ENCODE data around the gene PGAM2.
A peak's percentile ranks its signal among the peaks of the same experiment; 100 is the strongest.
"Not testable (repeated sequence)": the region's sequence is repeated elsewhere in the genome, so short reads cannot be mapped to it uniquely, and the experiment has no call there.

The PGAM2 gene

GRCh38 chr7:44022069-44022468, 43.3 kb downstream of the PGAM2 start:
- peaks cover 0 to 11% of the 10 kb centered on the region in 2 donors for H3K4me1 ChIP-seq (ENCODE audit: control insufficient read depth in 1 of 2, insufficient read depth in 2 of 2, low read length in 2 of 2)
- H3K4me3 ChIP-seq (ENCODE audit: low read depth in 1 of 2, low read length in 2 of 2); H3K36me3 ChIP-seq (ENCODE audit: control insufficient read depth in 1 of 2, insufficient read depth in 2 of 2, low read length in 2 of 2); H3K9me3 ChIP-seq (ENCODE audit: control insufficient read depth in 1 of 2, low read length in 2 of 2); H3K27me3 ChIP-seq (ENCODE audit: low read depth, low read length); H3K27ac ChIP-seq (ENCODE audit: low read length): not testable (repeated sequence)

- not testable (repeated sequence) for H3K4me3 ChIP-seq (ENCODE audit: low read depth in 1 of 2, low read length in 2 of 2); H3K36me3 ChIP-seq (ENCODE audit: control insufficient read depth in 1 of 2, insufficient read depth in 2 of 2, low read length in 2 of 2); H3K9me3 ChIP-seq (ENCODE audit: control insufficient read depth in 1 of 2, low read length in 2 of 2); H3K27me3 ChIP-seq (ENCODE audit: low read depth, low read length); H3K27ac ChIP-seq (ENCODE audit: low read length)
- H3K4me1 ChIP-seq (ENCODE audit: control insufficient read depth in 1 of 2, insufficient read depth in 2 of 2, low read length in 2 of 2) = peaks cover 0 to 12% of the 10 kb centered on the region in 2 donors
Measured at GRCh38 chr7:44019825-44020224, 45.5 kb downstream of the PGAM2 start.

GRCh38 chr7:44018857-44019807, 46.2 kb downstream of the PGAM2 start:
- not testable (repeated sequence) for H3K36me3 ChIP-seq (ENCODE audit: control insufficient read depth in 1 of 2, insufficient read depth in 2 of 2, low read length in 2 of 2); H3K27me3 ChIP-seq (ENCODE audit: low read depth, low read length); H3K27ac ChIP-seq (ENCODE audit: low read length); H3K9me3 ChIP-seq (ENCODE audit: control insufficient read depth in 1 of 2, low read length in 2 of 2)
- Histone ChIP-seq H3K4me1 (ENCODE audit: control insufficient read depth in 1 of 2, insufficient read depth in 2 of 2, low read length in 2 of 2) (peaks cover 0 to 12% of the 10 kb centered on the region in 2 donors), H3K4me3 (ENCODE audit: low read depth in 1 of 2, low read length in 2 of 2) (peak overlapping the region; percentile 52 to 84)

- not testable (repeated sequence) for H3K4me1 ChIP-seq (ENCODE audit: control insufficient read depth in 1 of 2, insufficient read depth in 2 of 2, low read length in 2 of 2); H3K4me3 ChIP-seq (ENCODE audit: low read depth in 1 of 2, low read length in 2 of 2); H3K27ac ChIP-seq (ENCODE audit: low read length); H3K36me3 ChIP-seq (ENCODE audit: control insufficient read depth in 1 of 2, insufficient read depth in 2 of 2, low read length in 2 of 2); H3K9me3 ChIP-seq (ENCODE audit: control insufficient read depth in 1 of 2, low read length in 2 of 2); H3K27me3 ChIP-seq (ENCODE audit: low read depth, low read length)
Measured at GRCh38 chr7:44015090-44015489, 50.3 kb downstream of the PGAM2 start.

Measured in muscle layer of duodenum (tissue), 2 donors.